ENCODE data around the gene ALDH3A1. TPM values are rescaled to one million over a fixed set of nuclear protein-coding genes. Genes with fewer than 3 reads are reported as not detected.

Gene ALDH3A1
- total RNA-seq, 1 donor from 2014 or later = not detected

DNA sequence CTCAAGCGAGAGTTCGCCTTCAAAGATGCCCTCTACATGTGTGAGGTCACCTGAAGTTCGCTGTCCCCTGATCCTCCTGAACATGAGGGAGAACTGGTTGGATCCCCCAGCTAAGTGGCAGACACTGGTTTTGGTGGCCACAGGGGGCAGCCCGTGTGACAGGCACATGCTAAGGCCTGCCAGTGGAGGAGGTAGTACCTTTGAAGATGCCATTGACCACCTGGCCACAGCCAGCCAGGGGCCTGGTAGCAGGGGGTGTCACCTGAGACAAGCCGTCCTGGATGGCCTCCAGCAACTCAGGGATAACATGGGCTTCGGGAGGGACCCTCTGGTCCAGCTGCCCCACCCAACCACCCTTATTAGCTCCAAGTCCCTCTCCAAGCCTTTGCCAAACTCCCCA is 7.3 kb upstream of the ALDH3A1 start:
- no peak for DNase-seq (ENCODE audit: low spot score)
- H3K4me3 Mint-ChIP-seq (ENCODE audit: low read depth) = no peak overlapping the region
- H3K36me3 Mint-ChIP-seq (ENCODE audit: low read depth) = no peaks in the 10 kb centered on the region
- peaks cover 6% of the 10 kb centered on the region for H3K27me3 Mint-ChIP-seq (ENCODE audit: low read depth)
- no peaks in the 10 kb centered on the region for H3K9me3 Mint-ChIP-seq
- intact Hi-C loops (cut with micrococcal nuclease) = no loop called here
- H3K27ac Mint-ChIP-seq = no peak overlapping the region
- no peaks in the 10 kb centered on the region for H3K4me1 Mint-ChIP-seq (ENCODE audit: low read depth)

DNA sequence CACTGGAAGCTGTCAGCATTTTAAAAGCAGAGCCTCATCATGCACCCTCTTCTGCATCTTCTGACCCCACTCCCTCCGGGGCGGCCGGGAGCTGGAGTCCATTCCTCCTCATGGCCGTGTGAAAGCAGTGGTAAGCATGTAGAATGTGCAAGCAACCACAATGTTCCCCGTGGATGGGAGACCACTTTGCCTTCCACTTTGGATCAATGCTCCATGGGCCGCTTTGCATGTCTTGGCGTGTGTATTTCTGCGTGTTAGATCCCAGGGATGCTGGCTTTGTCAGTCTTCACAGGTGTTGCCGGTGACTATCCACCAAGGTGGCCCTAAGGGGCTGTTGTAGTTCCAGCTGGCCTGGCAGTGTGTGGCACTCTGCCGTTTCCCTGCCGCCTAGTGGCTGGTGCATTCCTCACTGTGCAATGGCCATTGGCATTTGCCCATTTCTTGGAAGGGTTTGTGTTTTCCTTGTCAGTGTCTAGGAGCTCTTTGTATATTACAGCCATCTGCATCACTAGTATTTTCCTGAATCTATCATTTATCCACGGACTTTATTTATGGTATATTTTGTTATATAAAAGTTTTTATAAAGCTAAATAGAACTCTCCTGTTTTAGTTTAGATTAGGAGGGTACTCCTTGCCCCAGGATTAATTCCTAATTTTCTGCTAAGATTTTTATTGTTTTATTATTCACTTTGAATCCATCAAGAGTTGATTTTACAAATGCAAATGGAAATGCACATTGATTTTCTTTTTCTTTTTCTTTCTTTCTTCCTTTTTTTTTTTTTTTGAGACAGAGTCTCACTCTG is 5.8 kb upstream of the ALDH3A1 start:
- Mint-ChIP-seq H3K9me3 (no peaks in the 10 kb centered on the region), H3K36me3 (ENCODE audit: low read depth) (no peaks in the 10 kb centered on the region), H3K27me3 (ENCODE audit: low read depth) (peaks cover 4% of the 10 kb centered on the region), H3K27ac (no peak overlapping the region), H3K4me3 (ENCODE audit: low read depth) (no peak overlapping the region), H3K4me1 (ENCODE audit: low read depth) (no peaks in the 10 kb centered on the region)
- intact Hi-C loops (cut with micrococcal nuclease) = no loop called here
- no peak for DNase-seq (ENCODE audit: low spot score)

DNA sequence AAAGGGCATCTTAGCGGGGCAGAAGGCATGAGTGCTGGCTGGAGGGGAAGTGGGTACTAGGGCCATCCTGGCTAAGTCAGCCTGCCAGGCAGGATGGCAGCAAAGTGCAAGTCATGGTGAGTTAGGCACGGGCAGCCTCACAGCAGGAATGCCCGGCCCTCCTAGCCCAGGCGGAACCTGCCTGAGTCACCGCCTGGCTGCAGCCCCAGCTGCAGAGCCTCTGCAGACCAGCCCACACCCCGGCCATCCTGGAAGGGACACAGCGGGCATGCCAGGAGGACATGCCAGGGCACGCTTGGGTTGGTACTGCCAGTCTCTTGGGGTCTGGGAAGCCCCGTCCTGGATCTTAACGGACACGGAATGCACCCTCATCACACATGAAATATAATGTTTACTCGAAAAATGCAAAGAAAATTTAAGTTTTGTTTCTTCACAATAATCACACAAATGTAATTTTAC is 5.0 kb upstream of the ALDH3A1 start:
- no peak for DNase-seq (ENCODE audit: low spot score)
- Mint-ChIP-seq H3K9me3 (no peaks in the 10 kb centered on the region), H3K4me3 (ENCODE audit: low read depth) (no peak overlapping the region), H3K36me3 (ENCODE audit: low read depth) (no peaks in the 10 kb centered on the region), H3K27me3 (ENCODE audit: low read depth) (peaks cover 4% of the 10 kb centered on the region), H3K4me1 (ENCODE audit: low read depth) (no peaks in the 10 kb centered on the region), H3K27ac (no peak overlapping the region)
- intact Hi-C loops (cut with micrococcal nuclease) = no loop called here

DNA sequence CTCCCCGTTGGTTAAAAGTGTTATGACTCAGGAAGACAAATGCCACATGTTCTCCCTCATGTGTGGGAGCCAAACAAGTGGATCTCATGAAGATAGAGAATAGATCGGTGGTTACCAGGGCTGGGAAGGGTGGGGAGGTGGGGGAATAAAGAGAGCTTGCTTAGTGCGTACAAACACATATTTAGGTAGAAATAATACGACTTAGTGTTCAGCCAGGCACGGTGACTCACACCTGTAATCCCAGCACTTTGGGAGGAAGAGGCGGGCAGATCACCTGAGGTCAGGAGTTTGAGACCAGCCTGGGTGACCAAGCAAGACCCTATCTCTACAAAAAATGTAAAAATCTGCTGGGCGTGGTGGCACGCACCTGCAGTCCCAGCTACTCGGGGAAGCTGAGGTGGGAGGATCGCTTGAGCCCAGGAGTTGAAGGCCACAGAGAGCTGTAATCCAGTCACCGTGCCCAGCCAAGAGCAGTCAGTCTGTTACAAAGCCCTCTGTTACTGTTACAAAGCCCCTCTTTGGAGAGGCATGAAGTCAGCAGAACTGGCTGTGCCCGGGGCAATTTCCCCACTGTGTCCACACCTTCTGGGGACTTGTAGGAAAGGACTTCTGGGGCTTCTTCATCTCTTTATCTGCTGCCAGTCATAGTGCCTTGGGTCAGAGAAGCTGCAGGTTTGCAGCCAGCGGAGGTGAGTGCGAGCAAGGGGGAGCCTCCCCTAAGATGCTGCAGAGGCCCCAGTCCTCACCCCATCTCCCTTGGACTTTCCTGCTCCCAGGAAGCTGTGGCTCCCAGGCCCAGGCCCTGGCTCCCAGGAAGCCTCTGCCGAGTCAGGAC is 4.3 kb upstream of the ALDH3A1 start:
- Mint-ChIP-seq H3K9me3 (no peaks in the 10 kb centered on the region), H3K4me1 (ENCODE audit: low read depth) (no peaks in the 10 kb centered on the region), H3K27me3 (ENCODE audit: low read depth) (peaks cover 4% of the 10 kb centered on the region), H3K4me3 (ENCODE audit: low read depth) (no peak overlapping the region), H3K27ac (no peak overlapping the region), H3K36me3 (ENCODE audit: low read depth) (no peaks in the 10 kb centered on the region)
- intact Hi-C loops (cut with micrococcal nuclease) = no loop called here
- DNase-seq (ENCODE audit: low spot score) = no peak

DNA sequence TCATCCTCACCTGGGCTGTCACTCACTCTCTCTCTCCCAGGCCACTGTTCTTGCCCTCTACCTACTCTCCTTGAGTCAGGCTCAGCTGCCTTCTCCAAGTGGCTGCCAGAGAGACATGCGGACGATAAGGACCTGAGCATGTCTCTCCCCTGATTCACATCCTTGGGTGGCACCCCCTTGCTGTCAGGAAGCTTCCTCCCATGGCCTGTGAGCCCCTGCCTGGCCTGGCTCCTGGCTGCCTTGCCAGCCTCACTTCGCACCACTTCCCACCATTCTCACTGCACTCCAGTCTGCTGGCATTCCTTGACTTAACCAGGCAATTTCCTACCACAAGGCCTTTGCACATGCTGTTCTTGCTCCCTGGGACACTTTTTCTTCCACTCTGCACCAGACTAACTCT is 2.7 kb upstream of the ALDH3A1 start:
- Mint-ChIP-seq H3K9me3 (no peaks in the 10 kb centered on the region), H3K4me1 (ENCODE audit: low read depth) (no peaks in the 10 kb centered on the region), H3K27me3 (ENCODE audit: low read depth) (peaks cover 6% of the 10 kb centered on the region), H3K27ac (no peak overlapping the region), H3K4me3 (ENCODE audit: low read depth) (no peak overlapping the region), H3K36me3 (ENCODE audit: low read depth) (no peaks in the 10 kb centered on the region)
- no peak for DNase-seq (ENCODE audit: low spot score)
- intact Hi-C loops (cut with micrococcal nuclease) = no loop called here

DNA sequence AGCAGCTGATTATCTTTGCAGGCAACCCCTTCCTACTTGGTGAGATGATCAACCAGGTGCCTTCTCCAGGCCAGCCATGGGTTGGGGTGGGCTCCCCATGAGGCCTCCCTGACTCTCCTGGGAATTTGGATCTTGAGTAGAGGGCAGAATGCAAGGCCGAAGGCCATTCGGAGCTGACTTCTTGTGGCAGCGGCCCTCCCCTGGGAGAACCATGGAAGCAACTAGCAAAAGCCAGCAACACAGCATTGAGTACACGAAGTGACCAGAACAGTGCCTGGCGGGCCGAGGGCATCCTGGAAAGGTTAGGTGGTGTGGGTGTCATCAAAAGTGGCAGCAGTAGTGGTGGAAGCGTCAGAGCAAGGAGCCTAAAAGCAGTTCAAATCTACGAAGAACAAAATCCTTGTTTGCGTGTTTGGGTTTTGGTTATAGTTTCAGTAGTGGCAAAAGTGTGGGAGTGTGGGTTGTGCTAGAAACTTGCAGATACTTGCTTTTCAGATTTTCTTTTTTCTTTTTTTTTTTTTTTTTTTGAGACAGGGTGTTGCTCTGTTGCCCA is 2.0 kb upstream of the ALDH3A1 start:
- no peaks in the 10 kb centered on the region for H3K4me1 Mint-ChIP-seq (ENCODE audit: low read depth)
- H3K36me3 Mint-ChIP-seq (ENCODE audit: low read depth) = no peaks in the 10 kb centered on the region
- DNase-seq (ENCODE audit: low spot score) = no peak
- peaks cover 6% of the 10 kb centered on the region for H3K27me3 Mint-ChIP-seq (ENCODE audit: low read depth)
- intact Hi-C loops (cut with micrococcal nuclease) = no loop called here
- no peak overlapping the region for H3K27ac Mint-ChIP-seq
- H3K9me3 Mint-ChIP-seq = no peaks in the 10 kb centered on the region
- H3K4me3 Mint-ChIP-seq (ENCODE audit: low read depth) = no peak overlapping the region

DNA sequence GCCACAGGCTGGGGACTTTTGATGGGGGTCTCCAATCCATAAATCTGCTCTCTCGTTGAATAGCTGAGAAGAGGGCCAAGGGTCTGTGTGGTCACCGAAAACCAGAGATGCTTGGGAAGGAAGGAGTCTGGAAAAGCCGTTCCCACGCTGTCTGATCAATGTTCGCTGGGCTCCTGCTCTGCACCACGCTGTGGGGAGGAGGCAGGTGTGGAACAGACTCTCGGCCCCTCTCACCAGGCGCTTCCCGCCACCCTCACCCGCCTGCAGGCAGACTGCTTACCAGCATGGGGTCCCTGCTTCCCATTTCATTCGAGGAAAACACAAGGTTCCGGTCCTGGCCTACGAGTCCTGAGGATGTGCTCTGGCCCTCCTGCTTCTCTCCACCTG is 702 bp upstream of the ALDH3A1 start:
- Mint-ChIP-seq H3K36me3 (ENCODE audit: low read depth) (no peaks in the 10 kb centered on the region), H3K4me3 (ENCODE audit: low read depth) (no peak overlapping the region), H3K4me1 (ENCODE audit: low read depth) (no peaks in the 10 kb centered on the region), H3K27ac (no peak overlapping the region), H3K9me3 (no peaks in the 10 kb centered on the region), H3K27me3 (ENCODE audit: low read depth) (peaks cover 6% of the 10 kb centered on the region)
- intact Hi-C loops (cut with micrococcal nuclease) = no loop called here
- no peak for DNase-seq (ENCODE audit: low spot score)

DNA sequence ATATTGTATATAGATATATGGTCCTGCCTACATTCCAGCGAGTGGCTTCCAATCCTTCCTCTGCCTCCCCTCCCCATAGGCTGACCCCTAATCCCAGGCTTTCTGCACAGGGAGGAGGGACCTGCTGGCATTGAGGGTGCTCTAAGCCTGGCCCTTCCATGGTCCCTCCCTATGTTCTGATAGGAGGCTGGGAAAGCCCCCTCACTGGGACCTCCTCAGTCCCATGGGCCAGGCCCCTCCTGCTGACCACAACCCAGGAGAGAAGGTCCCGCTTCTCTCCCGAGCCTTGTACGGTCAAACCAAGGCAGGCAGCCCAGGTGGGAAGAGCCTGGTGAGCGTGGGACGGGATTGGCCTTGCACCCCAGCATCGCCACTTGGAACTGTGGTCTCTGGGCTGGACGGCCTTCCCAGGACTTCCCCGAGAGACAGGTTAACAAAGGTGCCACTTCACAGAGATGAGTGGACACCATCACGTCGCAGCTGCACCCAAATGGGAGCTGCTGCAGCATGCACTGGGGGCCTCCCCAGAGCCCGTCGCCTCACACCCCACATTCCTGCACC is 859 bp downstream of the ALDH3A1 start:
- Mint-ChIP-seq H3K27ac (no peak overlapping the region), H3K9me3 (no peaks in the 10 kb centered on the region), H3K36me3 (ENCODE audit: low read depth) (no peaks in the 10 kb centered on the region), H3K4me1 (ENCODE audit: low read depth) (no peaks in the 10 kb centered on the region), H3K27me3 (ENCODE audit: low read depth) (peaks cover 5% of the 10 kb centered on the region), H3K4me3 (ENCODE audit: low read depth) (no peak overlapping the region)
- intact Hi-C loops (cut with micrococcal nuclease) = no loop called here
- DNase-seq (ENCODE audit: low spot score) = no peak

DNA sequence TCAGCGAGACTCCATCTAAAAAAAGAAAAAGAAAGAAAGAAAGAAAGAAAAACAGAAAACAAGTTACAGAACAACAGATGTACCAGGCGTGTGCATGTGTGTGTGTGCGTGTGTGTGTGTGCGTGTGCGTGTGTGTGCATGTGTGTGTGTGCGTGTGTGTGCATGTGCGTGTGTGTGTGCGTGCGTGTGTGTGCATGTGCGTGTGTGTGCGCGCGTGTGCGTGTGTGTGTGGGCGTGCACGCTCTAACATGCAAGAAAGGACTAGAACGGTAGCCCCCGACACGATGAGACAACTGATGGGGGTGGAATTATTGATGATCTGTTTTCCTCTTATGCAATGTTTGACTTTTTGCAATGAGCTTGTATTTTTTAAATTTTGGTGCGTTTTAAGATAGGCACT is 1.6 kb downstream of the ALDH3A1 start:
- Mint-ChIP-seq H3K4me3 (ENCODE audit: low read depth) (no peak overlapping the region), H3K9me3 (no peaks in the 10 kb centered on the region), H3K27ac (no peak overlapping the region), H3K36me3 (ENCODE audit: low read depth) (no peaks in the 10 kb centered on the region), H3K4me1 (ENCODE audit: low read depth) (no peaks in the 10 kb centered on the region), H3K27me3 (ENCODE audit: low read depth) (peaks cover 2% of the 10 kb centered on the region)
- intact Hi-C loops (cut with micrococcal nuclease) = no loop called here
- no peak for DNase-seq (ENCODE audit: low spot score)

DNA sequence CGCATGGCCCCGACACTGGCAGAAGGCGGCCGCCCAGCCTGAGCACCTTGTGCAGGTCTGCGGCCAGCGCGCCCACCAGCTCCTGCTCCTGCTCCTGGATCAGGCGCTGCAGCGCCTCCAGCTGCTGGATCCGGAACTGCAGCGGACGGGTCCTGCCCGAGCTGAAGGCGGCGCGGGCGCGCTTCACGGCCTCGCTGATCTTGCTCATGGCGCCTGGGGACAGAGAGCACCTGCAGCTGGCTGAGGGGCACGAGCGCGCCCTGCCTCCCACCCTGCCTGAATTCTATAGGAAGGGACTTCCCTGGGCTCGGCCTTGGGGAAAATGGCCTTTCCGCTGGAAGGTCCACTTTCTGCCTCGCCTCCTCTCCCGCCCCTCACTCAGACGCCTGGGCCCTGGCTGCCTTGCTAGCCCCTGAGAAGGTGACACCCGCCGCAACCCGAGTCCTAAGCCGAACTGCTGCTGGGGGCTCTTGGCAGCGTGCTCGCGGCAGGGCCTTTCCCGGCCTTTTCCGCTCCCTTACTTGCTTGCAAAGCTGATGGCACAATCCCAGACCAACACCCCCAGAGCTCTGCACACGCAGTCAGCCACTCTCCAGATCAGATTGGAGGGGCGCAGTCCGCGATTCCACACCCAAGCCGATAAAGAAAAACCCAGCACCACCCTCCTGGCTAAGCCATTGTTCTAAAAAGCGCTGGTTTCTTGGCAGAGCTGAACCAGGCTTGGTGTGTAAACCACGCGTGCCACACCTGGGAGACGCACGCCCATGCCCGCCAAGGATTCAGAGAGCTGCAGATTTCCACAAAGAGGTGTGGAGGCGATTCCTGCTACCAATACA is 3.0 kb downstream of the ALDH3A1 start:
- H3K36me3 Mint-ChIP-seq (ENCODE audit: low read depth) = no peaks in the 10 kb centered on the region
- no peak overlapping the region for H3K27ac Mint-ChIP-seq
- H3K9me3 Mint-ChIP-seq = no peaks in the 10 kb centered on the region
- H3K27me3 Mint-ChIP-seq (ENCODE audit: low read depth) = peaks cover 2% of the 10 kb centered on the region
- H3K4me3 Mint-ChIP-seq (ENCODE audit: low read depth) = peak overlapping the region; percentile 49
- intact Hi-C loops (cut with micrococcal nuclease) = no loop called here
- no peaks in the 10 kb centered on the region for H3K4me1 Mint-ChIP-seq (ENCODE audit: low read depth)
- DNase-seq (ENCODE audit: low spot score) = peak; percentile 77

DNA sequence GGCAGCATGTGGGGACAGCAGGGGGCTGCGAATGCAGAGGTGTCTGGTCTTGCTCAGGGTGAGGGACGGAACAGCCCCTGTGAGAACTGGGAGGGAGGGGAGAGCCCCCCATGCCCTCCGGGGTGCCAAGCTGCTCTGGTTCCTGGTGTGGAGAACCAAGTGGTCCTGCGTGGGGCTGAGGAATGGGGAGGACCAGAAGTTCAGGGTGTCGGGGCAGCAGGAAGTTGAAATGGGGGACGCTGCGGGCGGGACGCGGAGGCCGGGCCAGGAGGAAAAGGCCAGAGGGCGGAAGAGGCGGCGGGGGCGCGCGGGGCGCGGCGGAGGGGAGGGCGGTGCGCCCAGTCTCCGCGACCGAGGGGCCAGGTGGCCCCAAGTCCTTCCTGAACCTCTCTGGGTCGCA is 3.6 kb downstream of the ALDH3A1 start:
- Mint-ChIP-seq H3K27ac (no peak overlapping the region), H3K4me1 (ENCODE audit: low read depth) (no peaks in the 10 kb centered on the region), H3K36me3 (ENCODE audit: low read depth) (no peaks in the 10 kb centered on the region), H3K27me3 (ENCODE audit: low read depth) (peaks cover 2% of the 10 kb centered on the region), H3K4me3 (ENCODE audit: low read depth) (peak overlapping the region; percentile 69), H3K9me3 (no peaks in the 10 kb centered on the region)
- no peak for DNase-seq (ENCODE audit: low spot score)
- intact Hi-C loops (cut with micrococcal nuclease) = no loop called here

Measured in activated T-helper 2 cell treated with anti-CD3 and anti-CD28 coated beads, Interferon-gamma antibody, Interleukin-2, Interleukin-4, amounts not matched to agents 10 μg/mL and 5 μg/mL and 100 μg/mL, durations not matched to agents 14 hours and 24 hours and 36 hours (primary cell).